Astrocyte of the cerebellum (primary cell): ENCODE measurements around the gene MAPKAPK2.

ENCODE experiments used
- DNase-seq: peaks from one replicate; pipeline ENCODE4 v3.0.0-alpha.2; 2011; ENCODE audit warnings: low read depth
- H3K4me3 ChIP-seq: 2 replicates; pipeline ENCODE4 v1.5.1; 2011; ENCODE audit warnings: mild to moderate bottlenecking, low read depth, low read length, moderate library complexity
- CTCF ChIP-seq: IDR thresholded peaks from 2 replicates; pipeline ENCODE4 v1.5.1; 2012; ENCODE audit warnings: low read length, low read depth, moderate library complexity, mild to moderate bottlenecking; ENCODE audit errors: missing control alignments
- in situ Hi-C: cut with HindIII; loops from 2 replicates; pipeline ENCODE4 v1.10.0; 2017; ENCODE audit warnings: low sequenced_read_pairs

The MAPKAPK2 gene

DNA sequence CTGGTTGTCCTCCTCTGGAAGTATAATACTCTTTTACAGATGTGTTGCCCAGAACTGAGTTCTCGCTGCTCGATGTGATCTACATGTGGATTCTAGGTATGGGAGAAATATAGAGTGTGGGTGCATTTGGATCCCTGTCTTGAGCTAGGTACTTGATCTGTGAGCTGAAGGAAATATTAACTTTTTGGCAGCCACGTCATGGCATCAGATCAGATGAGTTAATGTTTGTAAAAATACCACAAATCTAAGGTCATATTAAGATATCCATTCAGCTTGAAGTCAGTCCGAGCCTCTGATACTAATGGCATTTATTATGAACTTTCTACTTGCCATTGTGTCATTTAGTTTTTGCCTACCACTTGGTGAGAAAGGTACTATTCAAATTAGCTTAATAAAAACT lies 24.6 kb downstream of the MAPKAPK2 start:
- DNase-seq = no peak
- no peak for TF ChIP-seq CTCF
- in situ Hi-C loops = loop anchor here (5.0 kb wide), 1 partner anchor 77 kb away; no protein-coding TSS in a partner anchor
- no peak overlapping the region for H3K4me3 ChIP-seq

GRCh38 chr1:206709772-206710459 lies 25.2 kb downstream of the MAPKAPK2 start:
- no peak for TF ChIP-seq CTCF
- no peak for DNase-seq
- H3K4me3 ChIP-seq = no peak overlapping the region
- in situ Hi-C loops = loop anchor here (5.0 kb wide), 1 partner anchor 78 kb away; no protein-coding TSS in a partner anchor

DNA sequence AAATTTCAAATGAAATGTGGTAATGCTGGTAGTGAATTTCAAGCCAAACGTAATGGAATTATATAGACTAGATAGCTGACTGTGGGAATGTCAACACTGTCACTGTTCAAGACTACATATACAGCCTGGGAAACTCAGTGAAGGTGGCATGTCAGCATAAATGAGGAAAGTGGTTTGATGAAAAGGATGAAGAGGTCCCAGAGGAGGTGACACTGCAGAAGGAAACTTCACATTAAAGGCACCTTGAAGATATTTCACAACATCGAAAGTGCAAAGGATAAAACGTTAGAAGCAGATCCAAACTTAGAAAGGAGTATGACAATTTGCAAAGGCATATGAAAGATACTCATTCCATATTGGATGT lies 25.7 kb downstream of the MAPKAPK2 start:
- DNase-seq = no peak
- in situ Hi-C loops = no loop called here
- no peak for TF ChIP-seq CTCF
- no peak overlapping the region for H3K4me3 ChIP-seq

DNA sequence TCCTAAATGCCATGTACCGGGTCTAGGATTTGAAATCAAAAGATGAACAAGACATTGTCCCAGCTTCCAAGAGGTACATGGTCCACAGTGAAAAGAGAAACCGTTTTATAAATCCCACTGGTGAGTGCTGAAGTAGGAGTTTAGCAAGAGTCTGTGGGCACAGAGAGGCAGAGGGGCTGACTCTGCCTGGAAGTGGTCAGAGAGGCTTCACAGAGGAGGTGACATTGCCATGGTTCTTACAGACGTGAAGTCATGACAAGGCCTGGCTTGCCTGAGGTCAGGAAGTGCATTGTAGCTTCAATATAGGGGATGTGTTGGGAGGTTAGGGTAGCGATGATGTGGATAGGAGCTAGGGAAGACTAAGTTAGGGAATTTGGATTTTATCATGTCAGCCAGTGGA lies 28.4 kb downstream of the MAPKAPK2 start:
- in situ Hi-C loops = no loop called here
- TF ChIP-seq CTCF = no peak
- DNase-seq = no peak
- no peak overlapping the region for H3K4me3 ChIP-seq

- H3K4me3 ChIP-seq = no peak overlapping the region
- TF ChIP-seq CTCF = no peak
- DNase-seq = no peak
- in situ Hi-C loops = no loop called here
Observed at GRCh38 chr1:206713910-206714312, 29.2 kb downstream of the MAPKAPK2 start.

DNA sequence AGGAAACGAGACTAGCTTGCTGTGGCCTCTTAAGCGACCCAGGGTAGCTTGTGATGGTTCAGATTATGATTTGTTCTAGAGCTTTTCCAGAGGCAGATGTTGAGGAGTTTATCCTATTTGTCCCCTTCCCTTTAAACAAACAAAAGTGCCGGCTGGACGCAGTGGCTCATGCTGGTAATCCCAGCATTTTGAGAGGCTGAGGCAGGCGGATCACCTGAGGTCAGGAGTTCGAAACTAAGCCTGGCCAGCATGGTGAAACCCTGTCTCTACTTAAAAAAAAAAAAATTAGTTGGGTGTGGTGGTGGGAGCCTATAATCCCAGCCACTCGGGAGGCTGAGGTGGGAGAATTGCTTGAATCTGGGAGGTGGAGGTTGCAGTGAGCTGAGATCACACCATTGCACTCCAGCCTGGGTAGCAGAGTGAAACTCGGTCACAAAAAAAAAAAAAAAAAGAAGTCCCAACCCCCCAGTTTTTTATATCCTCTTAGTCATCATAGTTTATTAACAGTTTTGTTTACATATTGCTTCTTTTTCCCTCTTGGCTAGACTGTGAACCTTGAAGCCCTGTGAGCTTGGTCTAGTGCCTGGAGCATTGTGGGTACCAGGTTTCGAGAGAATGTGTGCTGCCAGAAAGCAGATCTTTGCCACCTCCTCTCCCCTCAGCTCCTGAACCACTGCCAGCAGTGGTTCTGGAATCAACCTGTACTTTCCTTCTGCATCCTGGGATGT lies 29.8 kb downstream of the MAPKAPK2 start:
- DNase-seq = no peak
- TF ChIP-seq CTCF = no peak
- H3K4me3 ChIP-seq = no peak overlapping the region
- in situ Hi-C loops = no loop called here
